Activated gamma-delta T cell treated with anti-CD3 and anti-CD28 coated beads, Interleukin-2, amount 50 U/mL, for 16 hours (primary cell): ENCODE measurements around the gene RABL2A.
"Not testable (repeated sequence)": the region's sequence is repeated elsewhere in the genome, so short reads cannot be mapped to it uniquely, and the experiment has no call there.

ENCODE experiments used
- DNase-seq: peaks from one replicate; pipeline ENCODE4 v3.0.0-alpha.2; 2020; ENCODE audit warnings: low read depth

Gene RABL2A

GRCh38 chr2:113609822-113610221 lies 17.2 kb upstream of the RABL2A start:
- DNase-seq: not testable (repeated sequence)

- not testable (repeated sequence) for DNase-seq
These were observed 6.1 kb upstream of the RABL2A start for GRCh38 chr2:113621002-113621401.

GRCh38 chr2:113625906-113626305 lies 1.2 kb upstream of the RABL2A start:
- not testable (repeated sequence) for DNase-seq

GRCh38 chr2:113632849-113633345 lies 5.8 kb downstream of the RABL2A start:
- not testable (repeated sequence) for DNase-seq

- DNase-seq: not testable (repeated sequence)
These were observed 8.3 kb downstream of the RABL2A start for GRCh38 chr2:113635358-113635757.

- not testable (repeated sequence) for DNase-seq
These were observed 9.2 kb downstream of the RABL2A start for GRCh38 chr2:113636226-113636625.

- DNase-seq: not testable (repeated sequence)
These were observed 11.0 kb downstream of the RABL2A start for GRCh38 chr2:113638084-113638483.

GRCh38 chr2:113646217-113646616 lies 19.2 kb downstream of the RABL2A start:
- DNase-seq: not testable (repeated sequence)

GRCh38 chr2:113650834-113651815 lies 24.1 kb downstream of the RABL2A start:
- DNase-seq: not testable (repeated sequence)

GRCh38 chr2:113652599-113652998 lies 25.5 kb downstream of the RABL2A start:
- DNase-seq: not testable (repeated sequence)

GRCh38 chr2:113656031-113656624 lies 29.1 kb downstream of the RABL2A start:
- DNase-seq: not testable (repeated sequence)

- DNase-seq: not testable (repeated sequence)
These were observed 30.7 kb downstream of the RABL2A start for GRCh38 chr2:113657735-113658134.

GRCh38 chr2:113663285-113664060 lies 36.4 kb downstream of the RABL2A start:
- DNase-seq: not testable (repeated sequence)

GRCh38 chr2:113664761-113665533 lies 37.9 kb downstream of the RABL2A start:
- not testable (repeated sequence) for DNase-seq

- DNase-seq: not testable (repeated sequence)
These were observed 41.9 kb downstream of the RABL2A start for GRCh38 chr2:113669013-113669412.

- DNase-seq: no peak
These were observed 45.4 kb downstream of the RABL2A start for GRCh38 chr2:113672326-113672932.

- no peak for DNase-seq
These were observed 48.8 kb downstream of the RABL2A start for GRCh38 chr2:113675875-113676274.

GRCh38 chr2:113676623-113677266 lies 49.7 kb downstream of the RABL2A start:
- DNase-seq: no peak

- no peak for DNase-seq
These were observed 50.3 kb downstream of the RABL2A start for GRCh38 chr2:113677330-113677729.

GRCh38 chr2:113679457-113679856 lies 52.4 kb downstream of the RABL2A start:
- no peak for DNase-seq
